ENCODE results near the gene SLC27A4. TPM values are rescaled to one million over a fixed set of nuclear protein-coding genes. Genes with fewer than 3 reads are reported as not detected.

The SLC27A4 gene
- polyA plus RNA-seq, 2 of the 4 experiments (the other 2 are of a cell fraction): 14.5 to 27.0 TPM

GRCh38 chr9:128390813-128391711 lies 50.7 kb downstream of the SLC27A4 start:
- TF ChIP-seq TFCP2L1 (CRISPR knock-in tag; IDR thresholded peaks at IDR 0.05) (no peak), NPAS2 (CRISPR knock-in tag; IDR thresholded peaks at IDR 0.05; ENCODE audit: borderline replicate concordance) (no peak), PHF8 (IDR thresholded peaks at IDR 0.05; ENCODE audit: borderline replicate concordance, low read depth) (no peak), ZNF302 (CRISPR knock-in tag; IDR thresholded peaks at IDR 0.05) (no peak)
- POLR2A ChIA-PET: no interaction called here
- FAIRE-seq (no peak), ATAC-seq (no peak), DNase-seq (ENCODE audit: low read depth in 1 of 2, low spot score in 1 of 2) (no peak)
- no peak overlapping the region for H3K4me2 ChIP-seq
- CTCF ChIA-PET: interaction anchor here (1.1 to 1.7 kb wide), 6 partner anchors 13 to 273 kb away, joined by 3 to 5 read pairs (median 4); partner anchors contain the start of gene CERCAM
- H3K4me1 ChIP-seq: no peaks in the 10 kb centered on the region
- WGBS (ENCODE audit: missing lambda C conversion rate): 88% methylated on average over 8 of the region's 8 CpGs
- H3K9me3 ChIP-seq: no peaks in the 10 kb centered on the region
- no peak overlapping the region for H3K27ac ChIP-seq
- no peak overlapping the region for H3K4me3 ChIP-seq

DNA sequence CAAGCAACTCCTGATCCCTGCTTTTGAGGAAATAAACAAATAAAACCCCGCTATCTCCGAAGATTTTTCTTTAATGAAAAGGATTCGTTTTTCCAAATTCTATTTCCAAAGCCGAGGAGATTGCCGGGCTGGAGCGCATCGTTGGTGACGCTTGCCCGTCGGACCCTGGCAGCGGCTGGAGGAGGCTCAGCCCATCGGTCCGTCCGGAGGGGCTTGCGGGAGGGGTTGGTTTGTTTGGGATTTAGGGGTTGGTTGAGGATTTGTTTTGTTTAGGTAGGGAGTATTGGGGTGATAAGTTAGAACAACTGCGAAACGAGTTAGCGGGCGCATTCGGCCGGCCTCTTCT lies 51.6 kb downstream of the SLC27A4 start:
- Histone ChIP-seq H3K4me2 (no peak overlapping the region), H3K9me3 (no peaks in the 10 kb centered on the region), H3K4me3 (no peak overlapping the region), H3K27ac (no peak overlapping the region), H3K4me1 (no peaks in the 10 kb centered on the region)
- ATAC-seq: no peak
- CTCF ChIA-PET: interaction anchor here (1.0 to 1.4 kb wide), 4 partner anchors 9 to 29 kb away, joined by 3 to 5 read pairs (median 4); partner anchors contain the start of gene CERCAM
- FAIRE-seq: no peak
- 94% methylated on average over 21 of the region's 21 CpGs for WGBS (ENCODE audit: missing lambda C conversion rate)
- POLR2A ChIA-PET: no interaction called here
- TF ChIP-seq NR3C1 (IDR thresholded peaks at IDR 0.05) (no peak), RCOR1 (IDR thresholded peaks at IDR 0.05; ENCODE audit: low read depth, low read length) (no peak)
- TF ChIP-seq, protein P1, sequence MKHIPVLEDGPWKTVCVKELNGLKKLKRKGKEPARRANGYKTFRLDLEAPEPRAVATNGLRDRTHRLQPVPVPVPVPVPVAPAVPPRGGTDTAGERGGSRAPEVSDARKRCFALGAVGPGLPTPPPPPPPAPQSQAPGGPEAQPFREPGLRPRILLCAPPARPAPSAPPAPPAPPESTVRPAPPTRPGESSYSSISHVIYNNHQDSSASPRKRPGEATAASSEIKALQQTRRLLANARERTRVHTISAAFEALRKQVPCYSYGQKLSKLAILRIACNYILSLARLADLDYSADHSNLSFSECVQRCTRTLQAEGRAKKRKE (CRISPR knock-in tag; IDR thresholded peaks at IDR 0.05; ENCODE audit: low read depth): no peak
- no peak for DNase-seq (ENCODE audit: low read depth in 1 of 2, low spot score in 1 of 2)

GRCh38 chr9:128392302-128393144 lies 52.2 kb downstream of the SLC27A4 start:
- TF ChIP-seq MAZ (IDR thresholded peaks at IDR 0.05; ENCODE audit: borderline replicate concordance, low read depth, low read length) (no peak), BHLHE40 (IDR thresholded peaks at IDR 0.05; ENCODE audit: low read depth, low read length) (no peak), ZC3H11A (IDR thresholded peaks at IDR 0.05) (no peak), JUNB (IDR thresholded peaks at IDR 0.05) (no peak), ESRRA (IDR thresholded peaks at IDR 0.05; ENCODE audit: borderline replicate concordance, low read length) (no peak), RCOR1 (IDR thresholded peaks at IDR 0.05; ENCODE audit: low read depth, low read length) (no peak), MAX (IDR thresholded peaks at IDR 0.05) (no peak), CEBPB (IDR thresholded peaks at IDR 0.05) (no peak), POLR2AphosphoS2 (conservative IDR thresholded peaks at IDR 0.05; ENCODE audit: low read length) (no peak), HOXB5 (CRISPR knock-in tag; IDR thresholded peaks at IDR 0.05) (no peak), JUN (IDR thresholded peaks at IDR 0.05) (no peak), TFCP2L1 (CRISPR knock-in tag; IDR thresholded peaks at IDR 0.05) (no peak), REST (IDR thresholded peaks at IDR 0.05) (no peak), RARB (CRISPR knock-in tag; IDR thresholded peaks at IDR 0.05) (no peak), HOXA7 (CRISPR knock-in tag; IDR thresholded peaks at IDR 0.05) (no peak), EP300 (IDR thresholded peaks at IDR 0.05) (no peak)
- TF ChIP-seq, protein P2, sequence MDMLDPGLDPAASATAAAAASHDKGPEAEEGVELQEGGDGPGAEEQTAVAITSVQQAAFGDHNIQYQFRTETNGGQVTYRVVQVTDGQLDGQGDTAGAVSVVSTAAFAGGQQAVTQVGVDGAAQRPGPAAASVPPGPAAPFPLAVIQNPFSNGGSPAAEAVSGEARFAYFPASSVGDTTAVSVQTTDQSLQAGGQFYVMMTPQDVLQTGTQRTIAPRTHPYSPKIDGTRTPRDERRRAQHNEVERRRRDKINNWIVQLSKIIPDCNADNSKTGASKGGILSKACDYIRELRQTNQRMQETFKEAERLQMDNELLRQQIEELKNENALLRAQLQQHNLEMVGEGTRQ (IDR thresholded peaks at IDR 0.05): no peak
- Histone ChIP-seq H3K27ac (no peak overlapping the region), H3K9me3 (no peaks in the 10 kb centered on the region), H3K4me2 (no peak overlapping the region), H3K4me3 (no peak overlapping the region), H3K4me1 (no peaks in the 10 kb centered on the region)
- no peak for FAIRE-seq
- ChIA-PET POLR2A (no interaction called here), CTCF (interaction anchor here (1.0 kb wide), 1 partner anchor 9 kb away, joined by 3 read pairs; no protein-coding TSS in a partner anchor)
- ATAC-seq: no peak
- DNase-seq (ENCODE audit: low read depth in 1 of 2, low spot score in 1 of 2): no peak
- 94% methylated on average over 72 of the region's 88 CpGs for WGBS (ENCODE audit: missing lambda C conversion rate)

Measured in A549 (cell line).